Measurements from ENCODE around the gene EBF4. TPM values are rescaled to one million over a fixed set of nuclear protein-coding genes. Genes with fewer than 3 reads are reported as not detected.

Gene EBF4
- total RNA-seq, 1 experiment from 2014 or later: 2.7 TPM

DNA sequence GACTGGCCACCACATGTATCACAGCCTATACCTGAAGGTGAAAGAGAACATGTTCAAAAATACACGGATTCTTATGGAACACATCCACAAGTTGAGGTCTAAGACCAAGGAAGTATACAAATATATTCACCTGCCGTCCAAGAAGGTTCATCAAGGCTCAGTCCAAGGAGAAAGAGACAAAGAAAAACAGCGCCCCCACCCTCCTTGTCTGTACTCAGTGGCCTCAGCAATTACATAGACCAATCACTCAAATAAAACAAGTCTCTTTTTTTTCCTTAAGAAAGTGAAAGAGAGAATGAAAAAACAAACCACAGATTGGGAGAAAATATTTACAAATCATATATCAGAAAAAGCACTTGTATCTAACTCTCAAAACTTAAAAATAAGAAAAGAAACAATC is 88.4 kb downstream of the EBF4 start:
- Mint-ChIP-seq H3K36me3 (no peaks in the 10 kb centered on the region), H3K27ac (no peak overlapping the region), H3K27me3 (ENCODE audit: low read depth) (peaks cover 20% of the 10 kb centered on the region), H3K4me1 (no peaks in the 10 kb centered on the region), H3K4me3 (no peak overlapping the region), H3K9me3 (peaks cover 7% of the 10 kb centered on the region; the same call in 1 of the 2 replicates)
- no peak for DNase-seq (ENCODE audit: low spot score)
- ATAC-seq: peak; percentile 43
- POLR2A ChIA-PET: no interaction called here
- CTCF ChIA-PET: interaction anchor here (0.5 to 1.2 kb wide), 2 partner anchors 9 to 25 kb away, joined by 3 to 5 read pairs; no protein-coding TSS in a partner anchor
- no peak for TF ChIP-seq TEAD1 (CRISPR knock-in tag; IDR thresholded peaks at IDR 0.05)
- TF ChIP-seq TP53 (CRISPR knock-in tag; IDR thresholded peaks at IDR 0.05): no peak
- TF ChIP-seq, protein P1, sequence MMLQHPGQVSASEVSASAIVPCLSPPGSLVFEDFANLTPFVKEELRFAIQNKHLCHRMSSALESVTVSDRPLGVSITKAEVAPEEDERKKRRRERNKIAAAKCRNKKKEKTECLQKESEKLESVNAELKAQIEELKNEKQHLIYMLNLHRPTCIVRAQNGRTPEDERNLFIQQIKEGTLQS (CRISPR knock-in tag; conservative IDR thresholded peaks at IDR 0.05): no peak
- TF ChIP-seq, protein P2, sequence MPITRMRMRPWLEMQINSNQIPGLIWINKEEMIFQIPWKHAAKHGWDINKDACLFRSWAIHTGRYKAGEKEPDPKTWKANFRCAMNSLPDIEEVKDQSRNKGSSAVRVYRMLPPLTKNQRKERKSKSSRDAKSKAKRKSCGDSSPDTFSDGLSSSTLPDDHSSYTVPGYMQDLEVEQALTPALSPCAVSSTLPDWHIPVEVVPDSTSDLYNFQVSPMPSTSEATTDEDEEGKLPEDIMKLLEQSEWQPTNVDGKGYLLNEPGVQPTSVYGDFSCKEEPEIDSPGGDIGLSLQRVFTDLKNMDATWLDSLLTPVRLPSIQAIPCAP (CRISPR knock-in tag; IDR thresholded peaks at IDR 0.05): no peak
- TF ChIP-seq ETV6 (CRISPR knock-in tag; IDR thresholded peaks at IDR 0.05): no peak
- TF ChIP-seq ZNF219 (CRISPR knock-in tag; IDR thresholded peaks at IDR 0.05; ENCODE audit: borderline replicate concordance): no peak
- no peak for TF ChIP-seq IRF2 (CRISPR knock-in tag; IDR thresholded peaks at IDR 0.05; ENCODE audit: borderline replicate concordance, low read depth)
- TF ChIP-seq EMX1 (CRISPR knock-in tag; IDR thresholded peaks at IDR 0.05): no peak
- TF ChIP-seq NFE2L1 (CRISPR knock-in tag; IDR thresholded peaks at IDR 0.05): no peak
- TF ChIP-seq, protein P3, sequence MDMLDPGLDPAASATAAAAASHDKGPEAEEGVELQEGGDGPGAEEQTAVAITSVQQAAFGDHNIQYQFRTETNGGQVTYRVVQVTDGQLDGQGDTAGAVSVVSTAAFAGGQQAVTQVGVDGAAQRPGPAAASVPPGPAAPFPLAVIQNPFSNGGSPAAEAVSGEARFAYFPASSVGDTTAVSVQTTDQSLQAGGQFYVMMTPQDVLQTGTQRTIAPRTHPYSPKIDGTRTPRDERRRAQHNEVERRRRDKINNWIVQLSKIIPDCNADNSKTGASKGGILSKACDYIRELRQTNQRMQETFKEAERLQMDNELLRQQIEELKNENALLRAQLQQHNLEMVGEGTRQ (CRISPR knock-in tag; IDR thresholded peaks at IDR 0.05): no peak
- no peak for TF ChIP-seq GABPB1 (CRISPR knock-in tag; IDR thresholded peaks at IDR 0.05)
- TF ChIP-seq, protein P4, sequence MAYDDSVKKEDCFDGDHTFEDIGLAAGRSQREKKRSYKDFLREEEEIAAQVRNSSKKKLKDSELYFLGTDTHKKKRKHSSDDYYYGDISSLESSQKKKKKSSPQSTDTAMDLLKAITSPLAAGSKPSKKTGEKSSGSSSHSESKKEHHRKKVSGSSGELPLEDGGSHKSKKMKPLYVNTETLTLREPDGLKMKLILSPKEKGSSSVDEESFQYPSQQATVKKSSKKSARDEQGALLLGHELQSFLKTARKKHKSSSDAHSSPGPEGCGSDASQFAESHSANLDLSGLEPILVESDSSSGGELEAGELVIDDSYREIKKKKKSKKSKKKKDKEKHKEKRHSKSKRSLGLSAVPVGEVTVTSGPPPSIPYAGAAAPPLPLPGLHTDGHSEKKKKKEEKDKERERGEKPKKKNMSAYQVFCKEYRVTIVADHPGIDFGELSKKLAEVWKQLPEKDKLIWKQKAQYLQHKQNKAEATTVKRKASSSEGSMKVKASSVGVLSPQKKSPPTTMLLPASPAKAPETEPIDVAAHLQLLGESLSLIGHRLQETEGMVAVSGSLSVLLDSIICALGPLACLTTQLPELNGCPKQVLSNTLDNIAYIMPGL (CRISPR knock-in tag; IDR thresholded peaks at IDR 0.05): no peak
- no peak for TF ChIP-seq KAT7 (CRISPR knock-in tag; IDR thresholded peaks at IDR 0.05; ENCODE audit: borderline replicate concordance)
- TF ChIP-seq, protein P5, sequence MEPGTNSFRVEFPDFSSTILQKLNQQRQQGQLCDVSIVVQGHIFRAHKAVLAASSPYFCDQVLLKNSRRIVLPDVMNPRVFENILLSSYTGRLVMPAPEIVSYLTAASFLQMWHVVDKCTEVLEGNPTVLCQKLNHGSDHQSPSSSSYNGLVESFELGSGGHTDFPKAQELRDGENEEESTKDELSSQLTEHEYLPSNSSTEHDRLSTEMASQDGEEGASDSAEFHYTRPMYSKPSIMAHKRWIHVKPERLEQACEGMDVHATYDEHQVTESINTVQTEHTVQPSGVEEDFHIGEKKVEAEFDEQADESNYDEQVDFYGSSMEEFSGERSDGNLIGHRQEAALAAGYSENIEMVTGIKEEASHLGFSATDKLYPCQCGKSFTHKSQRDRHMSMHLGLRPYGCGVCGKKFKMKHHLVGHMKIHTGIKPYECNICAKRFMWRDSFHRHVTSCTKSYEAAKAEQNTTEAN (CRISPR knock-in tag; IDR thresholded peaks at IDR 0.05): no peak
- TF ChIP-seq GTF2I (CRISPR knock-in tag; conservative IDR thresholded peaks at IDR 0.05): no peak
- TF ChIP-seq SMAD3 (CRISPR knock-in tag; IDR thresholded peaks at IDR 0.05; ENCODE audit: borderline replicate concordance): no peak
- no peak for TF ChIP-seq GRHL2 (CRISPR knock-in tag; IDR thresholded peaks at IDR 0.05; ENCODE audit: insufficient replicate concordance, severe bottlenecking)
- TF ChIP-seq, protein P6, sequence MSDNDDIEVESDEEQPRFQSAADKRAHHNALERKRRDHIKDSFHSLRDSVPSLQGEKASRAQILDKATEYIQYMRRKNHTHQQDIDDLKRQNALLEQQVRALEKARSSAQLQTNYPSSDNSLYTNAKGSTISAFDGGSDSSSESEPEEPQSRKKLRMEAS (CRISPR knock-in tag; IDR thresholded peaks at IDR 0.05): no peak
- TF ChIP-seq, protein P7, sequence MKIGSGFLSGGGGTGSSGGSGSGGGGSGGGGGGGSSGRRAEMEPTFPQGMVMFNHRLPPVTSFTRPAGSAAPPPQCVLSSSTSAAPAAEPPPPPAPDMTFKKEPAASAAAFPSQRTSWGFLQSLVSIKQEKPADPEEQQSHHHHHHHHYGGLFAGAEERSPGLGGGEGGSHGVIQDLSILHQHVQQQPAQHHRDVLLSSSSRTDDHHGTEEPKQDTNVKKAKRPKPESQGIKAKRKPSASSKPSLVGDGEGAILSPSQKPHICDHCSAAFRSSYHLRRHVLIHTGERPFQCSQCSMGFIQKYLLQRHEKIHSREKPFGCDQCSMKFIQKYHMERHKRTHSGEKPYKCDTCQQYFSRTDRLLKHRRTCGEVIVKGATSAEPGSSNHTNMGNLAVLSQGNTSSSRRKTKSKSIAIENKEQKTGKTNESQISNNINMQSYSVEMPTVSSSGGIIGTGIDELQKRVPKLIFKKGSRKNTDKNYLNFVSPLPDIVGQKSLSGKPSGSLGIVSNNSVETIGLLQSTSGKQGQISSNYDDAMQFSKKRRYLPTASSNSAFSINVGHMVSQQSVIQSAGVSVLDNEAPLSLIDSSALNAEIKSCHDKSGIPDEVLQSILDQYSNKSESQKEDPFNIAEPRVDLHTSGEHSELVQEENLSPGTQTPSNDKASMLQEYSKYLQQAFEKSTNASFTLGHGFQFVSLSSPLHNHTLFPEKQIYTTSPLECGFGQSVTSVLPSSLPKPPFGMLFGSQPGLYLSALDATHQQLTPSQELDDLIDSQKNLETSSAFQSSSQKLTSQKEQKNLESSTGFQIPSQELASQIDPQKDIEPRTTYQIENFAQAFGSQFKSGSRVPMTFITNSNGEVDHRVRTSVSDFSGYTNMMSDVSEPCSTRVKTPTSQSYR (CRISPR knock-in tag; IDR thresholded peaks at IDR 0.05): no peak
